GM11168 (cell line): Measurements from ENCODE around the gene ALKBH3.

Source experiments
- in situ Hi-C: fragments of 300-500 bp; cut with MboI; formaldehyde crosslinking; loops from one replicate; pipeline ENCODE4 v1.12.0; 2022; ENCODE audit warnings: low sequenced_read_pairs; ENCODE audit not compliant: unreplicated experiment

Gene ALKBH3

DNA sequence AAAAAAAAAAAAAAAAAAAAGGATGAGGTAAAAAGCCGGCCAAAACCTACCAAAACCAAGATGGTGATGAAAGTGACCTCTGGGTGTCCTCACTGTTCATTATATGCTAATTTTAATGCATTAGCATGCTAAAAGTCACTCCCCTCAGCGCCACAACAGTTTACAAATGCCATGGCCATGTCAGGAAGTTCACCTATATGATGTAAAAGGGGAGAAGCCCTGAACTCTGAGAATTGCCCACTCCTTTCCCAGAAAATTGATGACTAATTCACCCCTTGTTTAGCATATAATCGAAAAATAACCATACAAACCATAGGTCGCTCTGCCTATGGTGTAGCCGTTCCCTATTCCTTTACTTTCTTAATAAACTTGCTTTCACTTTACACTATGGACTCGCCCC lies 72.9 kb downstream of the ALKBH3 start:
- in situ Hi-C loops = no loop called here

- in situ Hi-C loops = no loop called here
Measured at GRCh38 chr11:43954241-43954640, 73.6 kb downstream of the ALKBH3 start.

GRCh38 chr11:43955381-43956118 lies 74.9 kb downstream of the ALKBH3 start:
- in situ Hi-C loops = no loop called here

- in situ Hi-C loops = no loop called here
Measured at GRCh38 chr11:43957571-43957970, 76.9 kb downstream of the ALKBH3 start.

DNA sequence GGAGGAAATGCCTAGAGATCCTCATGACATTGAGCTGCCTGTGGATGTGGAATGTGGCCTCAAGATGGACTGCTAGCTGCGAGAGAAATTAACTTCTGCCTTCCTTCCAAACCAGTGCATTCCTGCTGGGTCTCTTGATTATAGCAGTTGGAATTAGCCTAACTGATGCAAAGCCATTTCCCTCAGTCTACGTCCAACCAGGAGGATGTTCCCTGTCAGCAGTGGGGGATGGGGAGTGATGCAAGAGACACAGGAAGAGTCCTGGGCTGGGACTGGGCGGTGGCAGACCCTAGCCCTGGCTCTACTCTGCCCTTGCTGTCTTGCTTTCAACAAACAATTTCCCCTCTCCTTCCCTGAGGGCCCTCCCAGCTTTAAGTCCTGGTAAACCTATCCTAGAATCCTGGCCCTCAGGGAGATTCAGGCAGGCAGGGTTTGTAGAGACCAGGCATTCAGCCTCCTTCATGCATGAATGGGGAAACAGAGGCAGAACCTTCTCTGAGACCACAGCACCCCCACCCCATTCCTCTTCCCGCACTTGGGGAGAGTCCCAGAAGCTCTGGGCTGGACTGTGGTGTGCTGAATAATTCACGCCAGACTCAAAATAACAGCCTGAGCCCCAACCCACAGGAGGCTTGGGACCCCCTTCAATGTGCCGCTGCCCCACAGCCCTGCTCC lies 78.8 kb downstream of the ALKBH3 start:
- in situ Hi-C loops = no loop called here

- in situ Hi-C loops = no loop called here
Measured at GRCh38 chr11:43962383-43963278, 82.0 kb downstream of the ALKBH3 start.

- in situ Hi-C loops = no loop called here
Measured at GRCh38 chr11:43963279-43963620, 82.6 kb downstream of the ALKBH3 start.

GRCh38 chr11:43967661-43968060 lies 87.0 kb downstream of the ALKBH3 start:
- in situ Hi-C loops = no loop called here

DNA sequence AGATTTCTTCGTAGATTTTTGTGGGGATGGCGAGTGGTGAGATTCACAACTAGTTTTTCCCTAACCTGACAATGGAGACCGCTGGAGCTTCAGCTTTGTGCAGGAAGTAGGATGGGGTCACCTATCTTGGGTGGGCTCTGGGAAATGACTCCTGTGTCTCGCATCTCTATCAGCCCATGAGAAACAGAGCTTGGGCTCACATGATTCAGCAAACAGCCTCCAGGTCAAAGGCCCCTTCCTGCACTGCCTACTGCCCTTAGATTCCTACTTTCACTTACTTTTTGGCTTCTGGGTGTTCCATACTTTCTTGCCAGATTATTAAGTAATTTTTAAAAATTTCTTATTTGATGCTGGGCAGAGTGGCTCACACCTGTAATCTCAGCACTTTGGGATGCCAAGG lies 88.1 kb downstream of the ALKBH3 start:
- in situ Hi-C loops = no loop called here

- in situ Hi-C loops = no loop called here
Measured at GRCh38 chr11:43969543-43969942, 88.9 kb downstream of the ALKBH3 start.
